Activated B cell treated with CpG ODN at 0.5 μM for 24 hours (primary cell): Measurements from ENCODE around the gene SNED1. TPM values are rescaled to one million over a fixed set of nuclear protein-coding genes. Genes with fewer than 3 reads are reported as not detected.

Experiments
- ATAC-seq: fragments of 200-7000 bp; cut with Tn5 transposase; one replicate; pipeline ENCODE4 v1.10.0; 2021; ENCODE audit warnings: low read depth, mild to moderate bottlenecking, moderate library complexity
- CTCF ChIA-PET: fragments of 350-600 bp; sonication (Branson Sonifier 250); formaldehyde crosslinking; loops from one replicate; lab custom pipeline; 2021; ENCODE audit warnings: antibody characterized with exemption; lab: Charles Lee
- POLR2A ChIA-PET: fragments of 350-600 bp; sonication (Branson Sonifier 250); formaldehyde crosslinking; loops from one replicate; lab custom pipeline; 2021; ENCODE audit warnings: antibody characterized with exemption; lab: Charles Lee
- DNase-seq: peaks from one replicate; pipeline ENCODE4 v3.0.0; 2022
- H3K27ac Mint-ChIP-seq: one replicate; pipeline ENCODE4 v1.8.0; 2020; ENCODE audit warnings: mixed read lengths
- H3K27me3 Mint-ChIP-seq: one replicate; pipeline ENCODE4 v1.8.0; 2021; ENCODE audit warnings: mixed read lengths
- H3K36me3 Mint-ChIP-seq: one replicate; pipeline ENCODE4 v1.8.0; 2021; ENCODE audit warnings: low read depth, mixed read lengths
- H3K4me1 Mint-ChIP-seq: one replicate; pipeline ENCODE4 v1.8.0; 2021; ENCODE audit warnings: mixed read lengths
- H3K4me3 Mint-ChIP-seq: one replicate; pipeline ENCODE4 v1.8.0; 2020; ENCODE audit warnings: mild to moderate bottlenecking, mixed read lengths
- H3K9me3 Mint-ChIP-seq: one replicate; pipeline ENCODE4 v1.8.0; 2020; ENCODE audit warnings: mixed read lengths
- CTCF ChIP-seq: fragments of 200-600 bp; IDR thresholded peaks from one replicate; pipeline ENCODE4 v1.8.0; 2022; ENCODE audit warnings: antibody characterized with exemption, mild to moderate bottlenecking
- intact Hi-C: fragments of 100-400 bp; cut with micrococcal nuclease; formaldehyde crosslinking; loops from one replicate; pipeline ENCODE4 v1.15.1; 2024
- total RNA-seq: library from RNA; stranded (reverse); gene quantifications from 2 replicates; pipeline ENCODE4 v1.2.3, GENCODE V29; 2022

Gene SNED1
- total RNA-seq, 1 donor from 2014 or later = 59.8 TPM

GRCh38 chr2:241068136-241068941 lies 69.9 kb downstream of the SNED1 start:
- Mint-ChIP-seq H3K4me1 (peaks cover 2% of the 10 kb centered on the region), H3K9me3 (no peaks in the 10 kb centered on the region), H3K27ac (no peak overlapping the region), H3K36me3 (peaks cover 11% of the 10 kb centered on the region), H3K27me3 (peaks cover 2% of the 10 kb centered on the region), H3K4me3 (no peak overlapping the region)
- ChIA-PET POLR2A (no interaction called here), CTCF (no interaction called here)
- DNase-seq (no peak), ATAC-seq (no peak)
- intact Hi-C loops = no loop called here
- TF ChIP-seq CTCF = no peak

GRCh38 chr2:241068942-241069810 lies 70.8 kb downstream of the SNED1 start:
- CTCF ChIA-PET = no interaction called here
- Mint-ChIP-seq H3K27me3 (peaks cover under 1% of the 10 kb centered on the region), H3K27ac (no peak overlapping the region), H3K4me1 (peaks cover under 1% of the 10 kb centered on the region), H3K36me3 (peaks cover 15% of the 10 kb centered on the region), H3K9me3 (no peaks in the 10 kb centered on the region), H3K4me3 (no peak overlapping the region)
- TF ChIP-seq CTCF = no peak
- DNase-seq (no peak), ATAC-seq (no peak)
- POLR2A ChIA-PET = no interaction called here
- intact Hi-C loops = no loop called here

DNA sequence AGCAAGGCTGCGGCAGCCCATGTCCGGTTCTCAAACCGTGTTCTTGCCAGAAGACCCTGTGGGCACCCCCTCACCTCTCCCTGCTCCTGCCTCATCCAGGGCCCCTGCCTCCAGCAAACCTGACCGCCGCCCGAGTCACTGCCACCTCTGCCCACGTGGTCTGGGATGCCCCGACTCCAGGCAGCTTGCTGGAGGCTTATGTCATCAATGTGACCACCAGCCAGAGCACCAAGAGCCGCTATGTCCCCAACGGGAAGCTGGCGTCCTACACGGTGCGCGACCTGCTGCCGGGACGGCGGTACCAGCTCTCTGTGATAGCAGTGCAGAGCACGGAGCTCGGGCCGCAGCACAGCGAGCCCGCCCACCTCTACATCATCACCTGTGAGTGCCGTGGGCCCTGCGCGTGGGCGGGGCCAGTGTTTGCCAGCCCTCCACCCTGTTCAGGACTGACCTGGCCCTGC lies 71.4 kb downstream of the SNED1 start:
- DNase-seq = no peak
- no peaks in the 10 kb centered on the region for H3K9me3 Mint-ChIP-seq
- H3K4me1 Mint-ChIP-seq = no peaks in the 10 kb centered on the region
- H3K27me3 Mint-ChIP-seq = no peaks in the 10 kb centered on the region
- no peak for TF ChIP-seq CTCF
- CTCF ChIA-PET = no interaction called here
- intact Hi-C loops = loop anchor here (10.0 kb wide), 1 partner anchor 545 kb away; no protein-coding TSS in a partner anchor
- H3K4me3 Mint-ChIP-seq = no peak overlapping the region
- POLR2A ChIA-PET = no interaction called here
- peaks cover 21% of the 10 kb centered on the region for H3K36me3 Mint-ChIP-seq
- no peak for ATAC-seq
- H3K27ac Mint-ChIP-seq = no peak overlapping the region

- Mint-ChIP-seq H3K4me1 (no peaks in the 10 kb centered on the region), H3K27me3 (no peaks in the 10 kb centered on the region), H3K27ac (no peak overlapping the region), H3K36me3 (peaks cover 24% of the 10 kb centered on the region), H3K4me3 (no peak overlapping the region), H3K9me3 (no peaks in the 10 kb centered on the region)
- CTCF ChIA-PET = no interaction called here
- no peak for ATAC-seq
- no peak for TF ChIP-seq CTCF
- intact Hi-C loops = loop anchor here (10.0 kb wide), 1 partner anchor 544 kb away; no protein-coding TSS in a partner anchor
- DNase-seq = no peak
- POLR2A ChIA-PET = no interaction called here
Measured at GRCh38 chr2:241070361-241070760, 71.9 kb downstream of the SNED1 start.
